ENCODE data around the gene EGFL7.

The EGFL7 gene

GRCh38 chr9:136686534-136686793, 23.7 kb downstream of the EGFL7 start:
- Mint-ChIP-seq H3K4me3 (peak overlapping the region; percentile 89 to 90 (median 90)), H3K36me3 (ENCODE audit: low read depth) (no peaks in the 10 kb centered on the region), H3K9me3 (no peaks in the 10 kb centered on the region), H3K27me3 (ENCODE audit: low read depth) (no peaks in the 10 kb centered on the region), H3K27ac (peak overlapping the region in 1 of 3 experiments; percentile 68), H3K4me1 (no peaks in the 10 kb centered on the region)
- TF ChIP-seq CTCF (IDR thresholded peaks at IDR 0.05; ENCODE audit: unreplicated experiment in 3 of 3) = no peak

- no peaks in the 10 kb centered on the region for H3K27me3 Mint-ChIP-seq (ENCODE audit: low read depth)
- H3K4me1 Mint-ChIP-seq = no peaks in the 10 kb centered on the region
- peak within 1 kb of the TSS in 2 of 3 experiments; percentile 68 to 77 for H3K27ac Mint-ChIP-seq
- no peak for TF ChIP-seq CTCF (IDR thresholded peaks at IDR 0.05; ENCODE audit: unreplicated experiment in 3 of 3)
- H3K9me3 Mint-ChIP-seq = no peaks in the 10 kb centered on the region
- H3K36me3 Mint-ChIP-seq (ENCODE audit: low read depth) = no peaks in the 10 kb centered on the region
- peak within 1 kb of the TSS; percentile 89 to 90 (median 90) for H3K4me3 Mint-ChIP-seq
These were observed 24.3 kb downstream of the EGFL7 start, which contains the start of gene AGPAT2 for GRCh38 chr9:136686794-136687711. AGPAT2 (minus strand) TSS chr9:136687457; CDS start chr9:136687357, 100 bp downstream.

- Mint-ChIP-seq H3K27me3 (ENCODE audit: low read depth) (no peaks in the 10 kb centered on the region), H3K4me3 (peak overlapping the region; percentile 64 to 82 (median 81)), H3K9me3 (no peaks in the 10 kb centered on the region), H3K27ac (no peak overlapping the region), H3K4me1 (no peaks in the 10 kb centered on the region), H3K36me3 (ENCODE audit: low read depth) (no peaks in the 10 kb centered on the region)
- TF ChIP-seq CTCF (IDR thresholded peaks at IDR 0.05; ENCODE audit: unreplicated experiment in 3 of 3) = no peak
These were observed 25.1 kb downstream of the EGFL7 start for GRCh38 chr9:136687721-136688223.

- Mint-ChIP-seq H3K36me3 (ENCODE audit: low read depth) (no peaks in the 10 kb centered on the region), H3K4me1 (peaks cover 7% of the 10 kb centered on the region), H3K9me3 (no peaks in the 10 kb centered on the region), H3K4me3 (peak overlapping the region; percentile 64 to 82 (median 81)), H3K27ac (peak overlapping the region in 2 of 3 experiments; percentile 63 to 77), H3K27me3 (ENCODE audit: low read depth) (no peaks in the 10 kb centered on the region)
- TF ChIP-seq CTCF (IDR thresholded peaks at IDR 0.05; ENCODE audit: unreplicated experiment in 3 of 3) = no peak
These were observed 25.8 kb downstream of the EGFL7 start for GRCh38 chr9:136688274-136689107.

- H3K36me3 Mint-ChIP-seq (ENCODE audit: low read depth) = no peaks in the 10 kb centered on the region
- H3K4me1 Mint-ChIP-seq = peaks cover 7% of the 10 kb centered on the region
- H3K27me3 Mint-ChIP-seq (ENCODE audit: low read depth) = no peaks in the 10 kb centered on the region
- peak overlapping the region; percentile 59 to 63 (median 62) for H3K4me3 Mint-ChIP-seq
- no peak for TF ChIP-seq CTCF (IDR thresholded peaks at IDR 0.05; ENCODE audit: unreplicated experiment in 3 of 3)
- peak overlapping the region in 1 of 3 experiments; percentile 47 for H3K27ac Mint-ChIP-seq
- H3K9me3 Mint-ChIP-seq = no peaks in the 10 kb centered on the region
These were observed 26.4 kb downstream of the EGFL7 start for GRCh38 chr9:136689108-136689460.

Measured in nephron (organoid).